ENCODE measurements around the gene GTSE1.
A peak's percentile ranks its signal among the peaks of the same experiment; 100 is the strongest.

The GTSE1 gene

DNA sequence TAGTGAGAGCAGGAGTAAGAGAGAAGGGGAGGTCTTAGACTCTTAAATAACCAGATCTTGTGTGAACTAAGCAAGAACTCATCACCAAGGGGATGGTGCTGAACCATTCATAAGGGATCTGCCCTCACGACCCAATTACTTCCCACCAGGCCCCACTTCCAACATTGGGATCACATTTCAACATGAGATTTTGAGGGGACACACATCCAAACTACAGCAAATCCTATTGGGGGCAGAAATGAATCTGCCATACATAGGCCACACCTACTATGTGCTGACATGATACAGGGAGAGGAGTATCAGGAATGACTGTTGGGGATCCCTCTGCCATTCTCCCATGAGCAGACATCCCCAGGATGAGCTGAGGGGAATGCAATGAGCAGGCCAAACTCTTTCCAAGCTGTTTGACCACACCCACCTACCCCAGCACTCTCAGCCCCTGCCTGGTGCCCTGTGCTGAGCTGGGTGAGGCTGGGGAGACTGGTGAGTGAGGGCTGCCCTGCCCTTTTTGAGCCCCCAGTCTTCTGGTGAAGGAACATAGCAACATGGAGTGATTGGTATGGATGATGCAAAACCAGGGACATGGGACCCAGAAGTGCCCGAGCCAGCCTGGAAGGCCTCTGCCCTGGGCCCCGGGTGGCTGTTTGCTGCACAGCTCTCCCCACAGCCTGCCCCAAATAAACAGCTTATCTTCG, 1.2 kb upstream of the GTSE1 start:
- Histone ChIP-seq H3K4me3 (replicated peaks; ENCODE audit: low read depth, low read length) (peak overlapping the region; percentile 84), H3K27me3 (replicated peaks; ENCODE audit: control insufficient read depth, insufficient read depth, low read length) (no peaks in the 10 kb centered on the region), H3K36me3 (ENCODE audit: control insufficient read depth, insufficient read depth, low read length) (peaks cover 18% of the 10 kb centered on the region)
- DNase-seq (ENCODE audit: extremely low read depth, insufficient read length) = no peak
- no peak for TF ChIP-seq CTCF (IDR thresholded peaks at IDR 0.05; ENCODE audit: insufficient read depth, low read length, poor library complexity, severe bottlenecking)

GRCh38 chr22:46297151-46297812, 612 bp downstream of the GTSE1 start:
- Histone ChIP-seq H3K36me3 (ENCODE audit: control insufficient read depth, insufficient read depth, low read length) (peaks cover 15% of the 10 kb centered on the region), H3K4me3 (replicated peaks; ENCODE audit: low read depth, low read length) (peak overlapping the region; percentile 84), H3K27me3 (replicated peaks; ENCODE audit: control insufficient read depth, insufficient read depth, low read length) (no peaks in the 10 kb centered on the region)
- no peak for TF ChIP-seq CTCF (IDR thresholded peaks at IDR 0.05; ENCODE audit: insufficient read depth, low read length, poor library complexity, severe bottlenecking)
- peak; percentile 47 for DNase-seq (ENCODE audit: extremely low read depth, insufficient read length)

DNA sequence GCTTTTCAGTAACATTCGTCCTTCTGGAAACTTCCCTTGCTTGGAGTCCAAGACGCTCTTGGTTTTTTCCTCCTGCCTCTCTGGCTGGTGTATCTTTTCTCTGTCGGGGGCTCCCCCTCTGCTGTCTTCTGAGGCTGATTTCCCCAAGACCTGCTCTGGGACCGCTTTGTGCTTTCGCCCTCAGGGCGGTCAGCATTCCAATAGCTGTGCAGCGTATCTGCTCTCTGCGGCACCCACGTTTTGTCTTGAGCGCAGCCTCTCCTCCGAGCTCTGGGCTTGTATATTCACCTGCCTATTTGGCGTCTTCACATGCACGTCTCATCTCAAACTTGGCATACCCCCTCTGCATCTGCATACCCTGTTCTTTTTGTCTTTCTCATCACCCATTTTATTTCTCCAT, 2.4 kb downstream of the GTSE1 start:
- no peak for DNase-seq (ENCODE audit: extremely low read depth, insufficient read length)
- TF ChIP-seq CTCF (IDR thresholded peaks at IDR 0.05; ENCODE audit: insufficient read depth, low read length, poor library complexity, severe bottlenecking) = no peak
- H3K4me3 ChIP-seq (replicated peaks; ENCODE audit: low read depth, low read length) = no peak overlapping the region
- no peaks in the 10 kb centered on the region for H3K27me3 ChIP-seq (replicated peaks; ENCODE audit: control insufficient read depth, insufficient read depth, low read length)
- H3K36me3 ChIP-seq (ENCODE audit: control insufficient read depth, insufficient read depth, low read length) = peaks cover 14% of the 10 kb centered on the region

GRCh38 chr22:46300491-46300890, 3.8 kb downstream of the GTSE1 start:
- Histone ChIP-seq H3K36me3 (ENCODE audit: control insufficient read depth, insufficient read depth, low read length) (peaks cover 14% of the 10 kb centered on the region), H3K27me3 (replicated peaks; ENCODE audit: control insufficient read depth, insufficient read depth, low read length) (no peaks in the 10 kb centered on the region), H3K4me3 (replicated peaks; ENCODE audit: low read depth, low read length) (no peak overlapping the region)
- DNase-seq (ENCODE audit: extremely low read depth, insufficient read length) = no peak
- no peak for TF ChIP-seq CTCF (IDR thresholded peaks at IDR 0.05; ENCODE audit: insufficient read depth, low read length, poor library complexity, severe bottlenecking)

- no peak for DNase-seq (ENCODE audit: extremely low read depth, insufficient read length)
- Histone ChIP-seq H3K4me3 (replicated peaks; ENCODE audit: low read depth, low read length) (no peak overlapping the region), H3K36me3 (ENCODE audit: control insufficient read depth, insufficient read depth, low read length) (peaks cover 16% of the 10 kb centered on the region), H3K27me3 (replicated peaks; ENCODE audit: control insufficient read depth, insufficient read depth, low read length) (no peaks in the 10 kb centered on the region)
- TF ChIP-seq CTCF (IDR thresholded peaks at IDR 0.05; ENCODE audit: insufficient read depth, low read length, poor library complexity, severe bottlenecking) = no peak
These were observed 6.8 kb downstream of the GTSE1 start for GRCh38 chr22:46303347-46303965.

Measured in GM06990 (cell line).